Amniotic stem cell (primary cell): ENCODE measurements around the gene PLAGL1.

Source experiments
- DNase-seq: peaks from one replicate; lab custom pipeline; 2025; lab: John Stamatoyannopoulos, UW

The PLAGL1 gene

GRCh38 chr6:143965503-143966171, 42.4 kb downstream of the PLAGL1 start:
- no peak for DNase-seq

- DNase-seq: no peak
Observed at GRCh38 chr6:143964674-143965081, 43.4 kb downstream of the PLAGL1 start.

- no peak for DNase-seq
Observed at GRCh38 chr6:143963158-143963919, 44.7 kb downstream of the PLAGL1 start.

GRCh38 chr6:143961886-143962878, 45.9 kb downstream of the PLAGL1 start:
- DNase-seq: no peak

- no peak for DNase-seq
Observed at GRCh38 chr6:143961066-143961465, 47.0 kb downstream of the PLAGL1 start.

GRCh38 chr6:143959927-143960326, 48.1 kb downstream of the PLAGL1 start:
- DNase-seq: no peak

GRCh38 chr6:143958839-143959399, 49.1 kb downstream of the PLAGL1 start:
- no peak for DNase-seq

- DNase-seq: no peak
Observed at GRCh38 chr6:143957679-143958274, 50.3 kb downstream of the PLAGL1 start.

GRCh38 chr6:143955971-143956370, 52.1 kb downstream of the PLAGL1 start:
- no peak for DNase-seq

GRCh38 chr6:143953922-143954321, 54.1 kb downstream of the PLAGL1 start:
- no peak for DNase-seq

- no peak for DNase-seq
Observed at GRCh38 chr6:143952947-143953701, 54.9 kb downstream of the PLAGL1 start.

- no peak for DNase-seq
Observed at GRCh38 chr6:143952060-143952778, 55.8 kb downstream of the PLAGL1 start.

- no peak for DNase-seq
Observed at GRCh38 chr6:143950875-143951274, 57.2 kb downstream of the PLAGL1 start.

- no peak for DNase-seq
Observed at GRCh38 chr6:143949962-143950361, 58.1 kb downstream of the PLAGL1 start.

GRCh38 chr6:143949535-143949934, 58.5 kb downstream of the PLAGL1 start:
- no peak for DNase-seq

GRCh38 chr6:143948208-143948607, 59.9 kb downstream of the PLAGL1 start:
- no peak for DNase-seq

- DNase-seq: no peak
Observed at GRCh38 chr6:143941852-143942627, 66.0 kb downstream of the PLAGL1 start.

- DNase-seq: no peak
Observed at GRCh38 chr6:143940011-143940597, 68.0 kb downstream of the PLAGL1 start.

- no peak for DNase-seq
Observed at GRCh38 chr6:143939364-143939763, 68.7 kb downstream of the PLAGL1 start.
